ENCODE data around the gene CT55.

The CT55 gene

GRCh38 chrX:135112743-135113142 is 58.5 kb downstream of the CT55 start:
- DNase-seq (ENCODE audit: low spot score) = no peak

GRCh38 chrX:135112096-135112729 is 59.0 kb downstream of the CT55 start:
- no peak for DNase-seq (ENCODE audit: low spot score)
- Histone ChIP-seq H3K27ac (no peak overlapping the region), H3K4me3 (no peak overlapping the region)
- TF ChIP-seq CTCF (IDR thresholded peaks at IDR 0.05) = peak; percentile 34

More at GRCh38 chrX:135112743-135113142, 58.5 kb downstream of the CT55 start:
- H3K27ac ChIP-seq = no peak overlapping the region
- no peak for TF ChIP-seq CTCF (IDR thresholded peaks at IDR 0.05)
- H3K4me3 ChIP-seq = no peak overlapping the region

GRCh38 chrX:135109554-135109953 is 61.6 kb downstream of the CT55 start:
- H3K4me3 ChIP-seq = no peak overlapping the region
- no peak for TF ChIP-seq CTCF (IDR thresholded peaks at IDR 0.05)
- DNase-seq (ENCODE audit: low spot score) = no peak
- H3K27ac ChIP-seq = no peak overlapping the region

All from coronary artery (tissue), 2 donors.